Adrenal gland (tissue), 12 donors: ENCODE data around the gene GNPTG. TPM values are rescaled to one million over a fixed set of nuclear protein-coding genes. Genes with fewer than 3 reads are reported as not detected.

Source experiments
- DNase-seq, 7 donors: peaks; one replicate each; pipeline ENCODE4 v3.0.0-alpha.2; 2019 to 2020
- H3K27ac ChIP-seq, 5 donors: fragments of 200-600 bp; sonication (generic) in 4 of 5; 1 replicate in 3 of 5; 2 replicates in 2 of 5; pipeline versions ENCODE4 v1.5.1 to v1.8.0; 2016 to 2020; ENCODE audit warnings: mild to moderate bottlenecking in 1 of 5
- H3K27me3 ChIP-seq: fragments of 200-600 bp; 2 replicates; pipeline ENCODE4 v1.8.0; 2021
- H3K36me3 ChIP-seq, 2 donors: fragments of 200-600 bp; replicated peaks in 1 of 2; 1 replicate in 1 of 2; 2 replicates in 1 of 2; pipeline versions ENCODE4 v1.5.1 to v1.8.0; 2018 to 2022
- H3K4me1 ChIP-seq, 2 donors: fragments of 200-600 bp; replicated peaks in 1 of 2; 1 replicate in 1 of 2; 2 replicates in 1 of 2; pipeline versions ENCODE4 v1.5.1 to v1.8.0; 2018 to 2021
- H3K4me3 ChIP-seq, 4 donors: fragments of 200-600 bp; sonication (generic) in 3 of 4; one replicate each; pipeline ENCODE4 v1.5.1; 2016 to 2018
- H3K9me3 ChIP-seq, 3 donors: fragments of 200-600 bp; sonication (generic) in 1 of 3; replicated peaks in 1 of 3; 1 replicate in 2 of 3; 2 replicates in 1 of 3; pipeline versions ENCODE4 v1.5.1 to v1.8.0; 2016 to 2021
- CTCF ChIP-seq, 6 experiments: fragments of 450-650 bp in 4 of 6; fragments of 200-600 bp in 2 of 6; sonication (generic) in 1 of 6; IDR thresholded peaks; 1 replicate in 5 of 6; 2 replicates in 1 of 6; pipeline versions ENCODE4 v1.5.1 to v1.8.0; 2016 to 2021; ENCODE audit warnings: antibody characterized with exemption in 6 of 6, mild to moderate bottlenecking in 2 of 6, moderate library complexity in 1 of 6
- POLR2A ChIP-seq, 2 donors: fragments of 450-650 bp; IDR thresholded peaks; one replicate each; pipeline ENCODE4 v1.6.1; 2017; ENCODE audit warnings: antibody characterized with exemption in 2 of 2, mild to moderate bottlenecking in 2 of 2, moderate library complexity in 1 of 2
- WGBS, 4 donors: extraction: QIAGEN DNeasy Blood & Tissue Kit in 2 of 4; methylation state at CpG; one replicate each; pipeline versions ENCODE4 v1.1.5 to v1.1.7; 2013 to 2017; 5-methylcytosine and 5-hydroxymethylcytosine counted together
- intact Hi-C, 2 donors: fragments of 100-400 bp; cut with DNase I; formaldehyde crosslinking; loops; one replicate each; pipeline versions ENCODE4 v1.14.1 to v1.15.0; 2022 to 2023
- polyA plus RNA-seq, 3 donors: library from polyadenylated mRNA; stranded (reverse); fragments of 200-250 nt in 2 of 3; fragments of 350-450 nt in 1 of 3; fragmentation: Illumina TruSeq in 1 of 3; extraction: RNeasy Lipid Tissue Mini Kit (QIAGEN cat#74804) in 1 of 3; gene quantifications; one replicate each; pipeline ENCODE4 v1.2.3, GENCODE V29; 2013 to 2014
- total RNA-seq, 9 donors: library from RNA; depleted of rRNA in 4 of 9; stranded (reverse); fragments of >200 nt in 4 of 9; fragments of 120-200 nt in 1 of 9; fragmentation: NEBNext Ultra II Directional in 1 of 9; extraction: Animal tissue kit (Norgen Biotek cat#: 25700) in 1 of 9; gene quantifications; one replicate each; pipeline versions ENCODE4 v1.1.0 to v1.2.4, GENCODE V29; 2013 to 2023
- donor health status: healthy with polysubstance abuse.
- donor health status: Bipolar disorder and iron deficiency.
- donor health status: DM: yes; HTN: yes; CAD: no.
- donor health status: DM: no; HTN: no; CAD: no.
- donor health status: DM: no; HTN: no; CAD: no.
- donor health status: DM: yes; HTN: yes; CAD: no.

The GNPTG gene
- total and polyA plus RNA-seq, 12 donors, result 95.9 to 659 (median 284) TPM

GRCh38 chr16:1401758-1402154 lies 50.0 kb downstream of the GNPTG start:
- no peak for TF ChIP-seq CTCF (IDR thresholded peaks at IDR 0.05)
- TF ChIP-seq POLR2A (IDR thresholded peaks at IDR 0.05), result no peak
- intact Hi-C loops, result loop anchor here in 1 of 2 donors (10.0 kb wide), 1 partner anchor 87 kb away; no protein-coding TSS in a partner anchor
- Histone ChIP-seq H3K27ac (no peak overlapping the region), H3K4me1 (no peaks in the 10 kb centered on the region), H3K27me3 (no peaks in the 10 kb centered on the region), H3K36me3 (peaks cover 0 to 53% of the 10 kb centered on the region in 2 donors), H3K4me3 (no peak overlapping the region), H3K9me3 (no peaks in the 10 kb centered on the region)
- 92 to 96% (median 94%) methylated on average over 7 to 13 of the region's 13 CpGs for WGBS, 4 donors
- no peak for DNase-seq

- Histone ChIP-seq H3K4me3 (no peak overlapping the region), H3K27ac (no peak overlapping the region), H3K36me3 (peaks cover 0 to 50% of the 10 kb centered on the region in 2 donors), H3K4me1 (peaks cover 0 to 5% of the 10 kb centered on the region in 2 donors), H3K27me3 (no peaks in the 10 kb centered on the region), H3K9me3 (no peaks in the 10 kb centered on the region)
- TF ChIP-seq CTCF (IDR thresholded peaks at IDR 0.05) (no peak), POLR2A (IDR thresholded peaks at IDR 0.05) (no peak)
- DNase-seq, result no peak
- 81 to 96% (median 93%) methylated on average over 4 to 22 of the region's 22 CpGs for WGBS, 4 donors
- intact Hi-C loops, result loop anchor here in 1 of 2 donors (10.0 kb wide), 1 partner anchor 88 kb away; no protein-coding TSS in a partner anchor
Measured at GRCh38 chr16:1403036-1403435, 51.3 kb downstream of the GNPTG start.

GRCh38 chr16:1403733-1404132 lies 52.0 kb downstream of the GNPTG start:
- intact Hi-C loops, result loop anchor here in 1 of 2 donors (10.0 kb wide), 1 partner anchor 89 kb away; no protein-coding TSS in a partner anchor
- Histone ChIP-seq H3K27me3 (no peaks in the 10 kb centered on the region), H3K36me3 (peaks cover 0 to 43% of the 10 kb centered on the region in 2 donors), H3K4me1 (peaks cover 3 to 11% of the 10 kb centered on the region in 2 donors), H3K27ac (no peak overlapping the region), H3K9me3 (no peaks in the 10 kb centered on the region), H3K4me3 (no peak overlapping the region)
- no peak for TF ChIP-seq CTCF (IDR thresholded peaks at IDR 0.05)
- no peak for TF ChIP-seq POLR2A (IDR thresholded peaks at IDR 0.05)
- no peak for DNase-seq
- 90 to 95% (median 91%) methylated on average over 13 to 14 of the region's 14 CpGs for WGBS, 4 donors

GRCh38 chr16:1407753-1408152 lies 56.0 kb downstream of the GNPTG start:
- intact Hi-C loops, result loop anchor here in 1 of 2 donors (10.0 kb wide), 1 partner anchor 93 kb away; no protein-coding TSS in a partner anchor
- Histone ChIP-seq H3K36me3 (peaks cover 0 to 16% of the 10 kb centered on the region in 2 donors), H3K4me3 (peak overlapping the region in 1 of 4 donors; percentile 47), H3K4me1 (peaks cover 3 to 11% of the 10 kb centered on the region in 2 donors), H3K9me3 (no peaks in the 10 kb centered on the region), H3K27me3 (no peaks in the 10 kb centered on the region), H3K27ac (peak overlapping the region in 2 of 5 donors; percentile 6 to 12)
- TF ChIP-seq POLR2A (IDR thresholded peaks at IDR 0.05) (no peak), CTCF (IDR thresholded peaks at IDR 0.05) (no peak)
- DNase-seq, result peak in 2 of 7 donors; percentile 39 to 44
- WGBS, 4 donors, result 21 to 55% (median 27%) methylated on average over 4 to 11 of the region's 11 CpGs
